Stimulated activated memory B cell treated with anti-CD40 and anti-IgM and Interleukin-4, amounts not matched to agents 10 μg/mL and 1 μg/mL and 100 μg/mL, for 72 hours (primary cell): Measurements from ENCODE around the gene SLC6A9.

Source experiments
- ATAC-seq: fragments of 150-1000 bp; cut with Tn5 transposase; 2 replicates; pipeline ENCODE4 v1.10.0; 2021
- H3K27ac Mint-ChIP-seq: one replicate; pipeline ENCODE4 v1.8.0; 2022; ENCODE audit warnings: mild to moderate bottlenecking, mixed read lengths
- H3K27me3 Mint-ChIP-seq: one replicate; pipeline ENCODE4 v1.8.0; 2022; ENCODE audit warnings: mixed read lengths
- H3K36me3 Mint-ChIP-seq: one replicate; pipeline ENCODE4 v1.8.0; 2022; ENCODE audit warnings: mixed read lengths
- H3K4me1 Mint-ChIP-seq: one replicate; pipeline ENCODE4 v1.8.0; 2022; ENCODE audit warnings: mixed read lengths
- H3K4me3 Mint-ChIP-seq: one replicate; pipeline ENCODE4 v1.8.0; 2022; ENCODE audit warnings: mild to moderate bottlenecking, moderate library complexity, mixed read lengths
- H3K9me3 Mint-ChIP-seq: one replicate; pipeline ENCODE4 v1.8.0; 2022; ENCODE audit warnings: mixed read lengths

SLC6A9 gene

GRCh38 chr1:44031252-44032169 is at the start of gene SLC6A9:
Gene SLC6A9 (minus strand): TSS chr1:44031462. CDS start chr1:44024277, 7,185 bp downstream.
- Mint-ChIP-seq H3K27ac (peak within 1 kb of the TSS; percentile 92), H3K4me3 (peak within 1 kb of the TSS; percentile 79), H3K9me3 (no peaks in the 10 kb centered on the region), H3K36me3 (no peaks in the 10 kb centered on the region), H3K4me1 (peaks cover 34% of the 10 kb centered on the region), H3K27me3 (no peaks in the 10 kb centered on the region)
- ATAC-seq, result no peak

GRCh38 chr1:44079566-44079965 is 48.3 kb upstream of the SLC6A9 start:
- H3K36me3 Mint-ChIP-seq, result no peaks in the 10 kb centered on the region
- peaks cover 5% of the 10 kb centered on the region for H3K4me1 Mint-ChIP-seq
- H3K9me3 Mint-ChIP-seq, result no peaks in the 10 kb centered on the region
- ATAC-seq, result no peak
- no peak overlapping the region for H3K27ac Mint-ChIP-seq
- no peak overlapping the region for H3K4me3 Mint-ChIP-seq
- peaks cover 24% of the 10 kb centered on the region for H3K27me3 Mint-ChIP-seq

GRCh38 chr1:44078104-44078503 is 46.8 kb upstream of the SLC6A9 start:
- no peak for ATAC-seq
- Mint-ChIP-seq H3K4me3 (no peak overlapping the region), H3K36me3 (no peaks in the 10 kb centered on the region), H3K27ac (no peak overlapping the region), H3K4me1 (peaks cover 20% of the 10 kb centered on the region), H3K9me3 (no peaks in the 10 kb centered on the region), H3K27me3 (peaks cover 14% of the 10 kb centered on the region)

- Mint-ChIP-seq H3K4me1 (peaks cover 26% of the 10 kb centered on the region), H3K27me3 (peaks cover 8% of the 10 kb centered on the region), H3K9me3 (no peaks in the 10 kb centered on the region), H3K4me3 (no peak overlapping the region), H3K27ac (no peak overlapping the region), H3K36me3 (no peaks in the 10 kb centered on the region)
- no peak for ATAC-seq
Measured at GRCh38 chr1:44077421-44077820, 46.2 kb upstream of the SLC6A9 start.

GRCh38 chr1:44076066-44076465 is 44.8 kb upstream of the SLC6A9 start:
- H3K4me1 Mint-ChIP-seq, result peaks cover 36% of the 10 kb centered on the region
- no peak overlapping the region for H3K4me3 Mint-ChIP-seq
- no peak for ATAC-seq
- no peaks in the 10 kb centered on the region for H3K9me3 Mint-ChIP-seq
- H3K27me3 Mint-ChIP-seq, result no peaks in the 10 kb centered on the region
- no peak overlapping the region for H3K27ac Mint-ChIP-seq
- H3K36me3 Mint-ChIP-seq, result no peaks in the 10 kb centered on the region

- no peak overlapping the region for H3K4me3 Mint-ChIP-seq
- H3K27ac Mint-ChIP-seq, result no peak overlapping the region
- no peaks in the 10 kb centered on the region for H3K27me3 Mint-ChIP-seq
- peaks cover 43% of the 10 kb centered on the region for H3K4me1 Mint-ChIP-seq
- H3K36me3 Mint-ChIP-seq, result no peaks in the 10 kb centered on the region
- H3K9me3 Mint-ChIP-seq, result no peaks in the 10 kb centered on the region
- ATAC-seq, result no peak
Measured at GRCh38 chr1:44074415-44074814, 43.2 kb upstream of the SLC6A9 start.

- no peak overlapping the region for H3K27ac Mint-ChIP-seq
- peaks cover 2% of the 10 kb centered on the region for H3K9me3 Mint-ChIP-seq
- no peak overlapping the region for H3K4me3 Mint-ChIP-seq
- no peaks in the 10 kb centered on the region for H3K36me3 Mint-ChIP-seq
- H3K4me1 Mint-ChIP-seq, result peaks cover 47% of the 10 kb centered on the region
- no peaks in the 10 kb centered on the region for H3K27me3 Mint-ChIP-seq
- ATAC-seq, result peak; percentile 75
Measured at GRCh38 chr1:44073528-44073927, 42.3 kb upstream of the SLC6A9 start.

GRCh38 chr1:44072821-44073220 is 41.6 kb upstream of the SLC6A9 start:
- no peak for ATAC-seq
- no peak overlapping the region for H3K27ac Mint-ChIP-seq

GRCh38 chr1:44072204-44072603 is 40.9 kb upstream of the SLC6A9 start:
- no peak for ATAC-seq
- Mint-ChIP-seq H3K4me1 (peaks cover 60% of the 10 kb centered on the region), H3K36me3 (no peaks in the 10 kb centered on the region), H3K4me3 (no peak overlapping the region), H3K27ac (no peak overlapping the region), H3K9me3 (peaks cover 2% of the 10 kb centered on the region), H3K27me3 (no peaks in the 10 kb centered on the region)

More at GRCh38 chr1:44072821-44073220, 41.6 kb upstream of the SLC6A9 start:
- Mint-ChIP-seq H3K27me3 (no peaks in the 10 kb centered on the region), H3K4me3 (no peak overlapping the region), H3K4me1 (peaks cover 53% of the 10 kb centered on the region), H3K9me3 (peaks cover 2% of the 10 kb centered on the region), H3K36me3 (no peaks in the 10 kb centered on the region)

GRCh38 chr1:44071461-44071860 is 40.2 kb upstream of the SLC6A9 start:
- Mint-ChIP-seq H3K4me1 (peaks cover 62% of the 10 kb centered on the region), H3K4me3 (no peak overlapping the region), H3K9me3 (peaks cover 2% of the 10 kb centered on the region), H3K27ac (no peak overlapping the region), H3K27me3 (no peaks in the 10 kb centered on the region), H3K36me3 (no peaks in the 10 kb centered on the region)
- ATAC-seq, result no peak

- H3K9me3 Mint-ChIP-seq, result peaks cover 2% of the 10 kb centered on the region
- peak overlapping the region; percentile 47 for H3K4me3 Mint-ChIP-seq
- H3K27ac Mint-ChIP-seq, result peak overlapping the region; percentile 64
- H3K4me1 Mint-ChIP-seq, result peaks cover 52% of the 10 kb centered on the region
- peak; percentile 82 for ATAC-seq
- H3K27me3 Mint-ChIP-seq, result no peaks in the 10 kb centered on the region
- no peaks in the 10 kb centered on the region for H3K36me3 Mint-ChIP-seq
Measured at GRCh38 chr1:44068442-44068921, 37.2 kb upstream of the SLC6A9 start.

- H3K27ac Mint-ChIP-seq, result peak overlapping the region; percentile 74
- ATAC-seq, result peak; percentile 82
- no peaks in the 10 kb centered on the region for H3K36me3 Mint-ChIP-seq
- H3K27me3 Mint-ChIP-seq, result no peaks in the 10 kb centered on the region
- peak overlapping the region; percentile 57 for H3K4me3 Mint-ChIP-seq
- H3K4me1 Mint-ChIP-seq, result peaks cover 42% of the 10 kb centered on the region
- H3K9me3 Mint-ChIP-seq, result peaks cover 2% of the 10 kb centered on the region
Measured at GRCh38 chr1:44067266-44068250, 36.3 kb upstream of the SLC6A9 start.

- H3K4me1 Mint-ChIP-seq, result peaks cover 8% of the 10 kb centered on the region
- ATAC-seq, result no peak
- no peaks in the 10 kb centered on the region for H3K27me3 Mint-ChIP-seq
- no peak overlapping the region for H3K4me3 Mint-ChIP-seq
- H3K36me3 Mint-ChIP-seq, result no peaks in the 10 kb centered on the region
- no peaks in the 10 kb centered on the region for H3K9me3 Mint-ChIP-seq
- no peak overlapping the region for H3K27ac Mint-ChIP-seq
Measured at GRCh38 chr1:44062656-44063179, 31.5 kb upstream of the SLC6A9 start.

GRCh38 chr1:44061857-44062256 is 30.6 kb upstream of the SLC6A9 start:
- no peak overlapping the region for H3K27ac Mint-ChIP-seq
- no peaks in the 10 kb centered on the region for H3K4me1 Mint-ChIP-seq
- H3K4me3 Mint-ChIP-seq, result no peak overlapping the region
- no peaks in the 10 kb centered on the region for H3K36me3 Mint-ChIP-seq
- no peak for ATAC-seq
- H3K27me3 Mint-ChIP-seq, result no peaks in the 10 kb centered on the region
- H3K9me3 Mint-ChIP-seq, result no peaks in the 10 kb centered on the region

GRCh38 chr1:44060830-44061267 is 29.6 kb upstream of the SLC6A9 start:
- Mint-ChIP-seq H3K4me3 (no peak overlapping the region), H3K27ac (no peak overlapping the region), H3K27me3 (no peaks in the 10 kb centered on the region), H3K36me3 (no peaks in the 10 kb centered on the region), H3K9me3 (no peaks in the 10 kb centered on the region), H3K4me1 (no peaks in the 10 kb centered on the region)
- no peak for ATAC-seq
